Spleen (tissue), 7 donors: ENCODE results near the gene VPS18.

ENCODE experiments used
- CTCF ChIP-seq, 11 experiments: fragments of 200-600 bp in 7 of 11; fragments of 450-650 bp in 4 of 11; sonication (generic) in 4 of 11; IDR thresholded peaks in 8 of 11; conservative IDR thresholded peaks in 3 of 11; 1 replicate in 7 of 11; 2 replicates in 4 of 11; pipeline versions ENCODE4 v1.4.0 to v1.8.0; 2016 to 2021; ENCODE audit warnings: antibody characterized with exemption in 11 of 11, inconsistent platforms in 4 of 11, mild to moderate bottlenecking in 1 of 11
- POLR2AphosphoS5 ChIP-seq, 3 donors: sonication (generic); formaldehyde crosslinking; IDR thresholded peaks; one replicate each; pipeline ENCODE4 v1.5.1; 2017; ENCODE audit warnings: antibody characterized with exemption in 3 of 3
- donor health status: DM: no; HTN: no; CAD: no; lungs with moderate emphysema.
- donor health status: DM: no; HTN: no; CAD: no.
- donor health status: DM: no; HTN: no; CAD: no.

GRCh38 chr15:40893733-40894680 is at the start of gene VPS18:
- TF ChIP-seq POLR2AphosphoS5 (IDR thresholded peaks at IDR 0.05), result peak; percentile 95 to 98 (median 96)
- TF ChIP-seq CTCF (IDR thresholded peaks at IDR 0.05 in 8 of 11, conservative IDR thresholded peaks at IDR 0.05 in 3 of 11), result peak; percentile 99 to 100 (median 100)
